Lower lobe of right lung (tissue), 2 donors: ENCODE data around the gene SSTR4. TPM values are rescaled to one million over a fixed set of nuclear protein-coding genes. Genes with fewer than 3 reads are reported as not detected.

Experiments used
- ATAC-seq, 2 donors: fragments of 200-7000 bp; cut with Tn5 transposase; one replicate each; pipeline ENCODE4 v1.9.1; 2020 to 2022; ENCODE audit warnings: mild to moderate bottlenecking in 2 of 2, moderate library complexity in 2 of 2
- DNase-seq: peaks from one replicate; pipeline ENCODE4 v3.0.0-alpha.2; 2020
- H3K27ac ChIP-seq: fragments of 200-600 bp; one replicate; pipeline ENCODE4 v1.8.0; 2022
- H3K27me3 ChIP-seq: fragments of 200-600 bp; one replicate; pipeline ENCODE4 v1.8.0; 2022; ENCODE audit warnings: low read depth
- H3K36me3 ChIP-seq: fragments of 200-600 bp; one replicate; pipeline ENCODE4 v1.8.0; 2022; ENCODE audit warnings: mild to moderate bottlenecking
- H3K4me1 ChIP-seq: fragments of 200-600 bp; one replicate; pipeline ENCODE4 v1.8.0; 2022
- H3K4me3 ChIP-seq: fragments of 200-600 bp; one replicate; pipeline ENCODE4 v1.8.0; 2022; ENCODE audit warnings: mild to moderate bottlenecking
- H3K9me3 ChIP-seq: fragments of 200-600 bp; one replicate; pipeline ENCODE4 v1.8.0; 2022
- CTCF ChIP-seq: fragments of 200-600 bp; IDR thresholded peaks from one replicate; pipeline ENCODE4 v1.8.0; 2022; ENCODE audit warnings: antibody characterized with exemption, mild to moderate bottlenecking
- intact Hi-C: fragments of 100-400 bp; cut with DNase I; formaldehyde crosslinking; loops from one replicate; pipeline ENCODE4 v1.11.0; 2022
- total RNA-seq: library from RNA; stranded (reverse); fragmentation: NEBNext Ultra II Directional; extraction: Animal tissue kit (Norgen Biotek cat#: 25700); gene quantifications from one replicate; pipeline ENCODE4 v1.2.1, GENCODE V29; 2021
- donor health status: DM: no; HTN: yes; CAD: no; lungs with severe emphysema.

Gene SSTR4
- total RNA-seq, 1 donor from 2014 or later, result 0.35 TPM

GRCh38 chr20:23060629-23061028 is 25.5 kb downstream of the SSTR4 start:
- no peak for TF ChIP-seq CTCF
- H3K4me3 ChIP-seq, result no peak overlapping the region
- H3K27ac ChIP-seq, result no peak overlapping the region
- no peak for ATAC-seq
- H3K4me1 ChIP-seq, result peaks cover 33% of the 10 kb centered on the region
- intact Hi-C loops, result no loop called here
- H3K36me3 ChIP-seq, result no peaks in the 10 kb centered on the region
- no peak for DNase-seq
- no peaks in the 10 kb centered on the region for H3K27me3 ChIP-seq
- H3K9me3 ChIP-seq, result peaks cover 5% of the 10 kb centered on the region

GRCh38 chr20:23061262-23061661 is 26.1 kb downstream of the SSTR4 start:
- DNase-seq (no peak), ATAC-seq (peak; percentile 28 to 39)
- Histone ChIP-seq H3K27me3 (no peaks in the 10 kb centered on the region), H3K4me3 (no peak overlapping the region), H3K36me3 (no peaks in the 10 kb centered on the region), H3K9me3 (peaks cover 5% of the 10 kb centered on the region), H3K4me1 (peaks cover 33% of the 10 kb centered on the region), H3K27ac (peak overlapping the region; percentile 22)
- TF ChIP-seq CTCF, result no peak
- intact Hi-C loops, result no loop called here

GRCh38 chr20:23061734-23062561 is 26.8 kb downstream of the SSTR4 start:
- H3K9me3 ChIP-seq, result peaks cover 1% of the 10 kb centered on the region
- peak; percentile 55 for TF ChIP-seq CTCF
- peak; percentile 75 to 78 for ATAC-seq
- peak; percentile 44 for DNase-seq
- H3K4me1 ChIP-seq, result peaks cover 33% of the 10 kb centered on the region
- no peaks in the 10 kb centered on the region for H3K36me3 ChIP-seq
- peak overlapping the region; percentile 22 for H3K27ac ChIP-seq
- intact Hi-C loops, result no loop called here
- no peak overlapping the region for H3K4me3 ChIP-seq
- H3K27me3 ChIP-seq, result no peaks in the 10 kb centered on the region

DNA sequence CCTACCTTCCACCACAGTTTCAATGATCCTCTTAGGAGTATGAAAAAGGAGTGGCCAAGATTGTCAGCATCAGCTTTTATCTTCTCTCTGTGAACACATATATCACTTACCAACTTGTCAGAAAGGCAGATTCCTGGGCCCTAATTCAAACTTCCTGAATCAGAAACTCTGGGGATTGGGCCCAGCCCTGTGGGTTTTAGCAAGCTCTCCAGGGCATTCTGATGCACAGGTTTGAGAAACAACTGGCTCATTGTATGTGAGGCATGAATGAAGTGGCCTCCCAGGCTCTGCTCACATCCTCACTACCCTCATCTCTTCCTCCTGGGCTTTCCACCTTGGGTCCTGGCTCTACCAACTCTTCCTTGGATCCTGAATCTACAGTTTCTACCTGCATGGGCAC is 27.5 kb downstream of the SSTR4 start:
- Histone ChIP-seq H3K36me3 (no peaks in the 10 kb centered on the region), H3K9me3 (no peaks in the 10 kb centered on the region), H3K4me3 (no peak overlapping the region), H3K27ac (no peak overlapping the region), H3K4me1 (peaks cover 33% of the 10 kb centered on the region), H3K27me3 (no peaks in the 10 kb centered on the region)
- intact Hi-C loops, result no loop called here
- ATAC-seq, result no peak
- TF ChIP-seq CTCF, result no peak
- no peak for DNase-seq

DNA sequence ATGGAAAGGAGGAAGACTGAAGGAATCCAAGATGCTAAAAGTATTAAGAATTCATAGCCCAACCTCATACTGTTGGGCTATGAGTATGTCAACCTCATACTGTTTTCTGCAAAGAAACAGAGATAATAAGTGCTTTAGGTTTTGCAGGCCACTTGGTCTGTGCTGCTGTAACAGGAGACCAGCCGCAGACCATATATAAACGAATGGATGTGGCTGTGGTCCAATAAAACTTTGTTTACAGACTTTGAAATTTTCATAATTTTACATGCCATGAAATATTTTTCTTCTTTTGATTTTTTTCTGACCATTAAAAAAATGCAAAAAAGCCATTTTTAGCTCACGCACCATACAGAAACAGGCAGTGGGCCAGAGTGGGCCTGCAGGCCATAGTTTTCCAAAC is 28.1 kb downstream of the SSTR4 start:
- no peak for TF ChIP-seq CTCF
- intact Hi-C loops, result no loop called here
- ATAC-seq (no peak), DNase-seq (no peak)
- no peaks in the 10 kb centered on the region for H3K9me3 ChIP-seq
- H3K4me1 ChIP-seq, result peaks cover 33% of the 10 kb centered on the region
- H3K36me3 ChIP-seq, result no peaks in the 10 kb centered on the region
- no peak overlapping the region for H3K27ac ChIP-seq
- H3K4me3 ChIP-seq, result no peak overlapping the region
- no peaks in the 10 kb centered on the region for H3K27me3 ChIP-seq
